Measurements from ENCODE around the gene CLK2. TPM values are rescaled to one million over a fixed set of nuclear protein-coding genes. Genes with fewer than 3 reads are reported as not detected.

Gene CLK2
- total and polyA plus RNA-seq, 2 of the 13 experiments (the other 11 are each of a cell fraction or from before 2014, with no cell fraction given): 20.1 to 73.5 TPM

DNA sequence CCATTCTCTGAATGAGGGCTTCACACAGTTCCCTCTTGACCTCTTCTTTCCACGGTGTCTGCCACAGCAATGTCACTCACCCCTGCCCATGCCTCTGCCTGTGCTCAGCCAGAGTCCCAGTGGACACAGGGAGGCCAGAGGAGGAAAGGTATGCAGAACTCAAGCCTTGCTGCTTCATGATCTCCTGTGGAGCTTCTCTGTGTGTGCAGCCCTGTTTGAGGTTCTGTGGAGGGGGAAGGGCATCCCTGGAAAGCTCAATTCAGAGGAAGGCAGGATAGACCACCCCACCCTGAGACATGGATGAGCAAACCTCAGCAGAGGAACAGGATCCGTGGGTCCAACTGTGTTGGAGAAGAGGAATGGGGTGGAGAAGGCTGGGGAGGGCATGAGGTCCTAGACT lies 6.0 kb upstream of the CLK2 start (continued):
- TF ChIP-seq MYNN (CRISPR knock-in tag; IDR thresholded peaks at IDR 0.05; ENCODE audit: low read depth): no peak

DNA sequence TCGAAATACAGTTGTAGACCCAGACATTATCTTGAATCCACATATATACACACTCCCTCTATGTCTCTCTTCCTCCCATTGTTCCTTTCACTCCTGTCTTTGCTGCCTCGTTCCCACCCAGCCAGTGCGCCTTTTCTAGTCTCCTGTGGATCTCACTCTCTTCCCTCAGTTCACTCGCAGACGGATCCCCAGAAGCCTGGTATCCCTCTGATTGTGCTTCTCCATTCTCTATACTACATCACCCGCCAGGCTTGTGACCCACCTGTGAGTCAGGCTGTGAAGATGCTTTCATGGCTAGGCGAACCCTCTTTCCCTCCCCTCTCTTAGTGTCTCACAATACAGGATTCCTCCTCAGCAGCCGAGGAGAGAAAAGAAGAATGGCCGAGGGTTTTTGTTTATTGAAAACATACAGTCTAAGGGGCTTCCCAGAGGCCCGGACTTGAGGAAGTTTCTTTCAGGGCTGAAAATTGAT lies 5.4 kb upstream of the CLK2 start:
- Histone ChIP-seq H3K36me3 (replicated peaks in 1 of 2; ENCODE audit: control insufficient read depth in 1 of 2, insufficient read depth in 2 of 2, low read length in 2 of 2) (no peaks in the 10 kb centered on the region; a peak in 1 of 5 replicates), H3K27me3 (ENCODE audit: control insufficient read depth in 1 of 2, insufficient read depth in 2 of 2, low read length in 2 of 2) (no peaks in the 10 kb centered on the region; a peak in 1 of 5 replicates), H3K9ac (ENCODE audit: insufficient read depth, low read depth, low read length) (no peak overlapping the region), H3K27ac (ENCODE audit: extremely low read length, insufficient read depth, low read length) (no peak overlapping the region), H3K9me3 (ENCODE audit: low read length) (no peaks in the 10 kb centered on the region), H2AFZ (ENCODE audit: low read length) (no peak overlapping the region), H3K4me2 (ENCODE audit: low read depth, low read length) (peak overlapping the region; percentile 95), H3K4me1 (ENCODE audit: insufficient read depth, low read length) (peaks cover 39% of the 10 kb centered on the region), H4K20me1 (ENCODE audit: insufficient read depth, low read length) (no peaks in the 10 kb centered on the region), H3K4me3 (replicated peaks in 1 of 3; ENCODE audit: insufficient read depth in 1 of 3, low read depth in 2 of 3, low read length in 3 of 3) (peak overlapping the region in 1 of 3 experiments; percentile 97; a peak in 3 of 6 replicates), H3K79me2 (ENCODE audit: insufficient read depth, low read length) (no peaks in the 10 kb centered on the region)
- ChIA-PET POLR2A (interaction anchor here (1.1 to 1.4 kb wide), 3 partner anchors 22 to 45 kb away, joined by 3 to 6 read pairs (median 3); no protein-coding TSS in a partner anchor), CTCF (ENCODE audit: low intra/inter-chr PET ratio, low total read pairs) (interaction anchor here (2.1 to 2.4 kb wide), 2 partner anchors 29 to 45 kb away, joined by 21 to 35 read pairs; partner anchors contain the start of gene FDPS)
- WGBS (ENCODE audit: low lambda C conversion rate): 75% methylated on average over 10 of the region's 10 CpGs
- FAIRE-seq: no peak
- in situ Hi-C loops (cut with HindIII; ENCODE audit: extremely low pct_ligation_motif_present, low pct_unique_long_range_greater_than_20kb): loop anchor here (5.0 kb wide), 1 partner anchor 39 kb away; no protein-coding TSS in a partner anchor
- no peak for DNase-seq (ENCODE audit: low spot score)
- intact Hi-C loops (cut with micrococcal nuclease; ENCODE audit: unreplicated experiment): loop anchor here (5.0 kb wide), 1 partner anchor 44 kb away; the partner anchor contains the start of gene RUSC1
- ATAC-seq: no peak
- no peak for TF ChIP-seq ZC3H13 (CRISPR knock-in tag; IDR thresholded peaks at IDR 0.05)
- no peak for TF ChIP-seq PTBP1 (IDR thresholded peaks at IDR 0.05; ENCODE audit: low read depth, low read length, poor library complexity, severe bottlenecking)
- TF ChIP-seq, protein P1, sequence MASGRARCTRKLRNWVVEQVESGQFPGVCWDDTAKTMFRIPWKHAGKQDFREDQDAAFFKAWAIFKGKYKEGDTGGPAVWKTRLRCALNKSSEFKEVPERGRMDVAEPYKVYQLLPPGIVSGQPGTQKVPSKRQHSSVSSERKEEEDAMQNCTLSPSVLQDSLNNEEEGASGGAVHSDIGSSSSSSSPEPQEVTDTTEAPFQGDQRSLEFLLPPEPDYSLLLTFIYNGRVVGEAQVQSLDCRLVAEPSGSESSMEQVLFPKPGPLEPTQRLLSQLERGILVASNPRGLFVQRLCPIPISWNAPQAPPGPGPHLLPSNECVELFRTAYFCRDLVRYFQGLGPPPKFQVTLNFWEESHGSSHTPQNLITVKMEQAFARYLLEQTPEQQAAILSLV (CRISPR knock-in tag; IDR thresholded peaks at IDR 0.05; ENCODE audit: borderline replicate concordance): no peak
- no peak for TF ChIP-seq MXD4 (CRISPR knock-in tag; IDR thresholded peaks at IDR 0.05)
- TF ChIP-seq ZNF263 (CRISPR knock-in tag; IDR thresholded peaks at IDR 0.05): no peak
- TF ChIP-seq ZNF609 (CRISPR knock-in tag; IDR thresholded peaks at IDR 0.05; ENCODE audit: borderline replicate concordance): no peak
- TF ChIP-seq CHD2 (IDR thresholded peaks at IDR 0.05; ENCODE audit: low read depth, low read length): no peak
- TF ChIP-seq SMARCC2 (IDR thresholded peaks at IDR 0.05): no peak
- TF ChIP-seq ZNF251 (CRISPR knock-in tag; IDR thresholded peaks at IDR 0.05): no peak
- no peak for TF ChIP-seq SMAD9 (CRISPR knock-in tag; IDR thresholded peaks at IDR 0.05)
- TF ChIP-seq BCL6 (CRISPR knock-in tag; IDR thresholded peaks at IDR 0.05): no peak
- TF ChIP-seq CC2D1A (CRISPR knock-in tag; IDR thresholded peaks at IDR 0.05): no peak
- no peak for TF ChIP-seq IKZF5 (CRISPR knock-in tag; IDR thresholded peaks at IDR 0.05)
- TSS peak; percentile 51 for BruUV-seq (replicated peaks)

Data from HepG2 (cell line).